ENCODE results near the gene INKA1.

INKA1 gene

DNA sequence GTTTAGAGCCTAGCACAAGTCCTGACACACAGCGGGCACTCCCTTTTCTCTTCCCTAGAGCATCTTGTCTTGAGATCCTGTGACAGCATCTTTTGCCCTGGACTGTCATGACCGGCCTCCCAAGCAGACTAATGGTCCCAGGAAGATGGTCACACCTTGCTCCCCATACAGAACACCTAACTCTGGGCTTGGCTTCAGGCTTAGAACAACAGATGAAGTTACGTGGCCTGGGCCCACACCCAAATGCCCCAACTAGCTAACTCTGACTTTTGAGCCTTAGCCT, 15.9 kb upstream of the INKA1 start:
- DNase-seq = no peak

DNA sequence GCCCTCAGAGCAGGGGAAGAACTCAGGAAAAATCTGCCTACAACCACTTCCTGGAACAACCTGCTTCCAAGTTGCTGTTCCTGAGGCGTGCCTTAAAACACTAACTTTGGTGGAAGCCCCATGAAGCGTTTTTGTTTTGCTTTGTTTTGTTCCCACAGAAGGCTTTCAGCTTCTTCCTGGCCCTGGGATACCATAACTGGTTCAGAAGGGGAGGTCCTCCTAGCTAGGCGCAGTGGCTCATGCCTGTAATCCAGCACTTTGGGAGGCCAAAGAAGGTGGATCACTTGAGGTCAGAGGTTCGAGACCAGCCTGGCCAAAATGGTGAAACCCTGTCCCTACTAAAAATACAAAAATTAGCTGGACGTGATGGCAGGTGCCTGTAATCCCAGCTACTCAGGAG, 15.5 kb upstream of the INKA1 start:
- DNase-seq = no peak

DNA sequence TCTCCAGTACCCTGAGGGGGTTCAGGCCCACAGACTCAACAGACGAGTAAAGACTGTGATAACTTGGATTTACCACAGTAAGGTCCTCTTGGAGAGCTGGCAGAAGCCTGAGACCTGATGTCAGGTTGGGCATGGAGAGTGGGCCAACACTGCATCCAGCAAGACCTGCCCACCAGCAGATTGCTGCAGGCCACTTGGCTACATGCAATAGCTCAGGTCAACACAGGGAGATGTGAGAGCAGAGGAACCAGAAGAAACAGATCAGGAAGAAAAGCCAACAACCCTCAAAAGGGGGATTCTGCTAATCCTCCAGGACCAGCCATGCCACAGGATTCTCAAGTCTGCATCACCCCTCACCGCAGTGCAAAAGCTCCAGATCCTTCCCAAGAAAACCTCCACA, 15.0 kb upstream of the INKA1 start:
- no peak for DNase-seq

DNA sequence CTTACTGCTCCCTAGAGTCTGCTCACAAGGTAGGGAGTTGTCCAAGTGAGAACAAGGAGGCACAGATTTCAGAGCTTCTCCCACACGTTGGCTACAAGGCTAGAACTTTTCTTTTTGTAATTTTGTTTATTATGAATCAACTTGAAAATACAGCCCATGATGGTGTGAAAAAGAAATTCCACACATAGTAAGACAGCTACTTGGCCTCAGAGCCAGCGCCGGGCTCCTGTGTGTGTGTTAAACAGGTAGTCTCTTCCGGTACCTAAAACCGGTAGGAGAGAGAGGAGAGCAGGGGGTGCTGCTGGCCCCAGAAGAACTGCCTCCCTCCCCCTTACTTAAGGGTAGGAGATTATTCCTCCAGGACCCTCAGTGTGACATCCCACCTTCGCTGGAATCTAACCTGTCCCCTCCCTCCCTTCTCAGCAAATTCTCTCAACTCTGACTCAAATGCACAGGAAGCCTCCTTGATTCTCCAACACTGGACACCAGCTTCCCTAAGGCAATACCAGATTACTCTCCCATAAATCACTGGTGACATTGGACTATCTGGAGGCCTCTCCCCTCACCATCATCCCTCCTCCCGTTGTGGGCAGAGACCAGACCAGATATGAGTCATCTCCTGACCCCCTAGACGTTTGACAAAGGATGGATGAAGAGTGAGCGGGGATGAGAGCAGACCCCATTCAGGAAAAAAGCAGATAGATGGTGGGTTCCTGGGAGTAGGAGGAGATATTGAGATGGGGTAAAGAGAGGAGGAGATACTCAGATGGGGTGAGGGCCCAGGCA, 12.2 kb upstream of the INKA1 start:
- no peak for DNase-seq

DNA sequence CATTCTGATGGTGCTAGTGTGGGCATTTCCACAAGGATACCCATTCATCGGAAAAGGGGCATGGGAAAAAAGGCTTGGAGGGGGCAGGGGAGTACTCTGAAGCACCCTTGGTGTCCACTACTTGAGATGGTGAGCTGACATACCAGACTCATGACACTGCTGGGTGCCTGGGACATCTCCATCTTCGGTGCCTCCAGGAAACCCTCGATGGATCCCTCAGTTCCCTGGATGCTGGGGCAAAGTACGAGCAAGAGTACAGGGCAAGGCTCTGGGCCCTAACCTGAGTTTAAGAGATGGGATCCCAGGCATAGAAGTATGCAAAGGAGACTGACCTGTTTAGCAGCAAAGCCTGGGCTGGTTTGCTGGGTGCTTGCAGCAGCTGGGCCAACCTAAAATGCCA, 11.5 kb upstream of the INKA1 start:
- no peak for DNase-seq

DNA sequence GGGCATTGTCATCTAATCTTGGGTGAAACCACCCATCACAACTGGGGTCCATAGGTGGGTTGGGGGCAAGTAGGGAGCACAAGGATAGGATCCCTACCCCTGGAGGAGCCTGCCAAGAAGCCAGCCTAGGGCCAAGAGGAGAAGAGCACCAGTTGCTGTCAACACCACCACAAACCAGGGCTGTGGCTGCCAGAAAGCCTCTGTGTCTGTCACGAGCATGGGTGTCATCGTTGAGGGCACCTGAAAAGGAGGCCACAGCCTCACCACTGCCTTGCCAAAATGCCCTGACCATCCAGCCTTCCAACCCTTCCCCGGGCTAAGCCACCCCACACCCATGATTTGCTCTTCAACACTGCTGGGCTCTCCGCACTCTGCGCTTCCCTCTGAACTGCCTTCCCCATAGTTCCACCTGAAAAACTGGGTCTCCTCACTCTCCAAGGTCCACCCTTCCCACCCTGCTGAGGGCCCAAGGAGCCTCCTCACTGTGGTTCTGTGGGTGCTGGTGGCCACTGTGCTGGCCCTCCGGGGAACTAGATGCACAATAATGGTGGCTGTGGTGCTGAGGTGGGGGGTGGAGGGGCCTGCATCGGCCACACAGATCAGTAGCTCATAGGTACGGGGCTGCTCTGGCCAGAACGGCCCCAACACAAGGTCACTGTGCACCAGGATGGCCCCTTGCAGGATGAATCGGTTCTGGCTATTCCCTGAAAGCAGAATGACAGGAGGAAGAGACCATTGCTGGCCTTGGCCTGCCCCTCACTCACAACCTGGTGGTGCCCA, 10.5 kb upstream of the INKA1 start:
- no peak for DNase-seq

DNA sequence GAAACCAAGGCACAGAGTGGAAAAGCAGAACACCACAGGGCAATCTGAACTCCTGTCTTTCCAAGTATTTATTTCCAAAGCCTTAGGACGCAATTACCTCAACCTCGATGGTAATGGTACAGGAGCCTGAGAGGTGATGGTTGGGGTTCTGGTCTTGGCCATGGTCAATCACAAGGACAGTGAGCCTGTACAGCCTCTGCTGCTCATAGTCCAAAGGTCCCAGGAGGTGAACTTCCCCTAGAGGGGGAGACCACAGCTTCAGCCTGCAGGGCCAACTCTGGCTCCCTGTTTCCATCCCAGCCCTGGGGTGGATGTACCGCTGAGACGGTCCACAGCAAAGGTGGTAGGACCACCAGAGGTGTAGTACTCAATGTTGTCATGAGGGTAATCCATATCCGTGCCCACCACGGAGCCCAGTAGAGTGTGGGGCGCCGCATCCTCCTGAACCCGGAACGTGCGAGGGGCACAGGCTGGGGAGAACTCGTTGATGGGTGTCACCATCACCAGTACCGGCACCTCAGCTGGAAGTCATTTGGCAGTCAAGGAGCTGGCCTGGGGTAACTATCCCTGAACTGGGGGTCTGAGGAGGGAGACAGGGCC, 9.5 kb upstream of the INKA1 start:
- no peak for DNase-seq

DNA sequence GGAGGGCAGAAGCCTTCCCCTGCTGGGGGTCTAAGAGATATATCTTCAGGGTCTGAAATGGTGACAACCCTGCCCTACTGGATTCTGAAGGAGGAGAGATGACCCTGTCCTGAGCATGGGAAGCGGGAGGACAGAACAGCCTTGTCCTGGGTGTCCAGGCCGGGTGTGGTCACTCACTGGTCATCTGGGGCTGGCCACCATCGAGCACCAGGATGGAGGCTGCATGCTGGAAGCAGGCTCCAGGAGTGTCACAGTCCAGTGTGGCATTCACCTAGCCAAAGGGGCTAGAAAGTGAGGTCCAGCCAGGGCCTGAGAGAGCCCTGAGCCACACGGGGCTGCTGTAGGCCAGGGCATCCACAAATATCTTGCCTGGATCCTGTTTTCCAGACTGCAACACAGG, 8.6 kb upstream of the INKA1 start:
- no peak for DNase-seq

DNA sequence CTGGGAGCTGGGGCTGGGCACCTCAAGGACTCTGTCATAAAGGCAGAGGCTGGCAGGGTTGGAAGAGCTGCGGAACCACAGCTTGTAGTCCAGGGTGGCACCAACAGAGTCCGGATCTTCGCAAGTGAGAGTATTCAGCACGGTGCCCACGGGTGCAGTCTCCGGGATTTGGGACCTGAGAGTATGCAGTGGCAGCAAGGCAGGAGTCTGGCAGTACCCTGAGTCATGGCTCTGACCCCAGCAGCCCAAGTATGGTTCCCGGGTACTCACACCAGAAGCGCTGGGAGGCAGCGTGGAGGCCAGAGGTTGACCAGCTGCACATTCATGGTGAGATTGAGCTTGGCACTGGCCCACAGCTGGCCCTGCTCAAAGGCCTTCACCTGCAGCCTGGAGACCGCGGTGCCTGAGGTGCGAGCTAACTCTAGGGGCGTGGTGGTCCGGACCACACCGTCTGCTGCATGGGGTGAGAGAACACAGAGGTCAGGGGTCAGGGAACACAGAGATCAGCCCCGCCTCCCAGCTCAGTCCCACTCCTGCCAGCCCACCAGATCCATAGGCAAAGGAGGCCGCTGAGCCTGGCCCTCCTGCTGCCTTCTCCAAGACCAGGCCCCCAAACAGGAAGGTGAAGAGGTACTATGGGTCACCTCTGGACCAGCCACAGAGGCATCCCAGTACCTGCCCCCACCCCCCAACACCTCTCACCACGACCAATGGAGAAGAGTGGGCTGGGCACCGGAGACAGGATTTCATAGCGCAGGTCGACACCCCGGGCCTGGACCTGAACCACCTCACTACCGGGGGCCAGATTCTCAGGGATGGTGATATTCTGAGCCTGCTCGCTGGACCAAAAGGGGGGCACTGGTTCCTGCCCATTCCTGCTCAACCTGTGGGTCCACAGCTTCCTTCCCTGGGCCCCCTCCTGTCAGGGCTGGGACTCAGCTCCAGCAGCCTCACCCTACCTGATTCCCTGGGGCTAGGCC, 7.8 kb upstream of the INKA1 start:
- no peak for DNase-seq

DNA sequence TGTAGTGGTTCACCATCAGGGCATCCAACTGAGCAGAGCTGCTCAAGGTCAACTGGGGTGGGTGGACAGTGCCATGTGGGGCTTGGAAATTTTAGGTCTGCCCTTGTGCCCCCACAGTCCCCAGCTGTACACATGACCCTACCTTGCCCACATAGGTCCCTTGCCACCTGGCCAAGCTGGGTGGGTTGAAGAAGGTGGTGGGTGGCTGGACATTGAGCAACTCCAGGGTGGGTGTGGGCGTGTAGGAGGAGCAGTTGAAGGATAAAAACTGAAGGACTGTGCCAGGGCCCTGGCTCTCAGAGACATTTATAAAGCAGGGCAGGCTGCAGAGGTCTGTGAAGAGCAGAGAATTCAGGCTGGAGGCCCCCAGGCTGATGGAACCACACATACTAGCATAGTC, 4.0 kb upstream of the INKA1 start:
- DNase-seq = no peak

DNA sequence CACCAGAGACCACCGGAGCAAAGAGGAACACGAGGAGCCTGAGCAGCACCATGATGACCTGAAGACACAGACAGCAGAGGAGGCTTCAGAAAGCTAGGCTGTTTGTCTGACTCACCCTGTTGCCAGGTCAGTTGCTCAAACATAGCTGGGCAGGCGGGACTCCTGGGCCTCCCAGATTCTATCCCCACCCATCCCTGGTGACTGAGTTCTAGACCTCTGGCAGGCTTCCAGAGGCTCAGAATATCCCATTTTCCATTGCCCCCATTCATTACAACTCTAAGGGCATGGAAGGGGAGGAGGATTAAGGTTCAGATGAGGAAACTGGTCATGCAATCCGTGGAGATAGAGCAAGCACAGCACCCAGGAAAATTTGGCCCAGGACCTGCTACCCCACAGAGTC, 3.3 kb upstream of the INKA1 start, which contains the start of gene CDHR4:
CDHR4 (minus strand) TSS at position 113 of the 400 bp plus-strand sequence; CDS start at position 52, 61 bp downstream.
- no peak for DNase-seq

DNA sequence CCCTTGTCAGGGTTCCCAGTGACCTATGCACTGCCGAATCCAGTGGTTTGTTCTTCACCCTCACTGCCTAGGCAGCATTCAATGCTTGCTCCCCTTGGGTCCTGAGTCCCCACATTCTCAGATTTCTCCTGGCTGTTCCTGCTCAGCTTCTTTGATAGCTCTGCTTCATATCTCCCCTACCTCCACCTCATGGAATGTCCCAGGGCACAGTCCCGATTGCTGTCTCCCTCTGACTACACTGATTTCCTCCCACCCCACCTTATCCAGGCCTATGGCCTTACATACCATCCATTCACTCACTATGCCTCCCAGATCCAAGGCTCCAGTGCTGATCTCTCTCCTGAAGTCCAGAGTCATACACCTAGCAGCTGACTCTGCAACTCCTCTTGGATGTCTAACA, 1.9 kb upstream of the INKA1 start:
- DNase-seq = no peak

DNA sequence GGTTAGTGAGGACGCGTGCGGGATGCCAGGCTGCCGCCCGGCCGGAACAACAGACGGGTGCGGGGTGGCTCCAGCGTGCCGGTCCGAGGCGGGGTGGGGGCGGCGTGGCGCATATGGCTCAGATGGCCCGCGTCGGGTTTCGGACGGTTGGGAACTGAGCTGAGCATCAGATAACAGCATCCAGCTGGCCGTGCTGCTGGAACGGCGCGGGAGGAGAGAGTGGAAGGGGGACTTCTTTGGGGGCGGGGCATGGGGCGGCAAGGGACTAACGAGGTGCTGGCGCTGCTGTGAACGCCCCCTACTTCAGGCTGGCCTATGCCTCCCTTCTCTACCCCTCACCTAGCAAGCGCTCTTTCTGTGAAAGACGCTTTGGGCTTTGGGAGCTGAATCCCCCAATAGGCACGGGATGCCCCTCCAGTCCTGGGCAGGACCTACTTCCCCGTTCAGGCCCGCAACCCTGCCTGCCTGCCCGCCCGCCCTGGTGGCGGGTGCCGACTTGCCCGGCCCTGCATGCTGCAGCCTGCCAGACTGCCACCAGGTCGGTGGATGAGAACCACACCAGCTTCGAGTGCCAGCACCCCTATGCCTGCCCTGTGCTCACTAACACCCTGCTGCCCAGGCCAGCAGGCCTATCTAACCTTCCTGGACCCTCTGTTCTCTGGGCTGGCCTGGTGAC, 542 bp downstream of the INKA1 start:
- DNase-seq = peak; percentile 47

DNA sequence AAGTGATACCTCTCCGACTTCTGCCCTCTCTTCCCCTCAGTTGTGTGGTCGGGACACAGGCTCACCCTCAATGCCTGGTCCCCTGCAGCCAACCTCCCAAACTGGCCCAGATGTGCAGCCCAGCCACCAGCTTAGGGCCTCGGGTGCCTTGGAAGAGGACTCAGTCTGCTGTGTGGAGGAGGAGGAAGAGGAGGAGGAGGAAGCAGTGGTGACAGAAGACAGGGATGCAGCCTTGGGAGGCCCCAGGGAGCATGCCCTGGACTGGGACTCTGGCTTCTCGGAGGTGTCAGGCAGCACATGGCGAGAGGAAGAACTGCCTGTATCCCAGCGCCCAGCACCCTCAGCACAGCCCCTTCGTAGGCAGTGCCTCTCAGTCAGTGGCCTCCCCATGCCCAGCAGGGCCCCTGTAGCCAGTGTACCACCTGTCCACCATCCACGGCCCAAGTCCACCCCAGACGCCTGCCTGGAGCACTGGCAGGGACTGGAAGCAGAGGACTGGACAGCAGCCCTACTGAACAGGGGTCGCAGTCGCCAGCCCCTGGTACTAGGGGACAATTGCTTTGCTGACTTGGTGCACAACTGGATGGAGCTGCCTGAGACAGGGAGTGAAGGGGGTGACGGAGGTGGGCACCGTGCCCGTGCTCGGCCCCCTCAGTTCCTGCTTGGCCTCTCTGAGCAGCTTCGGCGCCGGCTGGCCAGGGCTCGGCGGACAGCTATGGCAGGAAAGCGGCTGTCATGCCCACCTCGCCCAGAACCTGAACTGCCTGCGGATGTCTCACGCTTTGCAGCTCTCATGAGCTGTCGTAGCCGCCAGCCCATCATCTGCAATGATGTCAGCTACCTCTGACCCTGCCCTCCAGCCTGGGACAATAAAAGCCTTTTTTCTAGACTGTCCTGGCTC, 1.3 kb downstream of the INKA1 start:
- no peak for DNase-seq

DNA sequence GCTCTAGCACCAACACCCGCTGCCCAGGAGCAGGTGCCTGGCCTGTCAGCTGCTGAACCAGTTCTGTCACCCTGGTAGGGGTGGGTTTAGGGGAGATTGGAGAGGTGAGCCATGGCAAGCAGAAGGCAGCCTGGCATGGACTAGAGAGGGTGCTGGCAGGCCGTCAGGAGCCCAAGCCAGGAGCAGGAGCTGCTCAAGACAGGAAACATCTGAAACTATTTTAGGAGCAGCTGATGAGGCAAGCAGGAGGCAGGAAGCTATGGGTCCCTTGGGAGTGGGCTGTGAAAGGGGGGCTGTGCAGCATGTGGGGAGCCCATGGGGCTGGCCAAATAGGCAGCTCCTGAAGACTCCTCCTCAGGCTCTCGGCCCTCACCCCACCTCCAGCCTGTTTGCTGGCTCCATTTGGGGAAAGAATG, 2.3 kb downstream of the INKA1 start:
- DNase-seq = peak; percentile 68

DNA sequence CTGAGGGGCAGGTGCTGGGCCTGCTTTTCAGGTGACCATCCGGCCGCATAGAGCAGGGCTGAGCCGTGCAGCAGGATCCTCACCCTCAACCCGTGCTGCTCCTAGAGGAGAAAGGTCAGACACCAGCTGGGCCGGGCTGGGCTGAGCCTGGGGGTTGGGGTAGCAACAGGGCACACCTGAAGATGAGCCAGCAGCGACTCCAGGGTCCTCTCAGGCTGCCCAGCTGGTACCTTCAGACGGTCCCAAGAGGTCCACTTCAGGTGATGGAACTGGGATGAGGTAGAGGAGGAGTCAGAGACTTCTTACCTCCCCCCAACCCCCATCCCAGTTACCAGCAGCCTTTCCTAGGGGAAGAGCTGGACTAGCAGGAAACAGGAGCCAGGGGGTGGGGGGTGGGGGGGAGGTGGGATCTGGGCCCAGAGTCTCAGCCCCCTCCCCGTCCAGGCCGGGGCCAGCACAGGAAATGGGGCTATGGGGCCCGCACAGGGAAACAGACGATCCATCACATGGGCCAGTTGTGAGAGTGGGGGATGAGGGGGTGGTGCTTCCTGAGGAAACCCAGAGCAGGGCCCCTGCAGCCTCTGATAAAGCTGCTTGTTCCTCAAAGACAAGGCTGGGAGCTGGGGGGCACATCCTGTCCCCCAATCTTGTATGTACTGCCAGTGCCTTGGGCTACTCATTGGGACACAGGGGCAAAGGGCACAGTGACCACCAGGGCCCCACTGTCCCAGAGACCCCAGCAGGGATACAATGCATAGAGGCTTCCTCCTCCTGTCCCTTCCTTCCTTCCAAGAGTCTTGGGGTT, 3.0 kb downstream of the INKA1 start:
- peak; percentile 42 for DNase-seq

DNA sequence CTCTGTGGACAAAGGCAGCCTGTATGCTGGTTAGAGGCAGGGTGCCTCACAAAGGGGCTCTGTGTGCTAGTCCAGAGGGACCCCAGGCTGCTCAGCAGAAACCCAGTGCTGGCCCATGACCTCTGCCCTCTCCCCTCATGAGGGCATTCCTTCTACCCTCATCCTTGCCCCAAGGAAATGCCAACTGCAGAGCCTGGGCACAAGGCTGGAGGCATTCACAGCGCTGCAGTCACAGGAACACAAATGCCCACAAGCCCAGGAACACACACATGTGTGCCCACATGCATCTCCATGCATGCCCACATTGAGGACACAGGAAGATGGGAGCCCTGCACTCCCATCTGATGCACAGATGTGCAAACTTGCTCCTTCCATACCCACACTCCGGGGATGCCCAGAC, 3.8 kb downstream of the INKA1 start:
- no peak for DNase-seq

DNA sequence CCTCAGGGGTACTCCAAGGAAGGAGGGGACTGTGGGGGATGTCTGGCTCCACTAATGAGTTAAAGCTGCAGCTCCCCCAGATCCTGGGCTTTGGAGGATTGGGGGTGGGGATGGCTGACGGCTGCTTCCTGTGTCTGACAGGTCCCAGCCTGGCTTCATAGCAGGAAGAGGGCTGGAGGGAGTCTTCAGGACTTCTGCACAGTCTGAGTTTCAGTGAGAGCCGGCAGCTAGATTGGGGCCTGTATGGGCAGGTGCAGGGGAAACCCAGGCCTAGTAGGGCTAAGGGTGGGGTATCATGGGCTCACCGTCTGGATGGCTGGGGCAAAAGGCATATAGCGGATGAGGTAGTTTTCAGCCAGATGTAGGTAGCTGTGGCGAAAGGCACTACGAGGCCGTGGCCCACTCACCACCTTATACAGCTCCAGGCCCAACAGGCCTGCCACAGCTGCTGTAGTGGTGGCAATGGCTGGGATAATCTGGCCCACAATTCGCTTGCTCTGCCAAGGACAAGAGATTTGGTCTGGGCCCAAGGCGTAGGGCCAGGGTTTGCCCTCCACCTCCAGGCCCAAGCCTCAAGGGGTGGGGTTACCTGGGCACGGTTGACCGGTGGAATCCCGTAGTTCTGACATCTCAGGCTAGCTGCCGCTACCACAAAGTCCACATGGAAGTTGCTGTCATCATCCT, 4.5 kb downstream of the INKA1 start:
- peak; percentile 31 for DNase-seq

DNA sequence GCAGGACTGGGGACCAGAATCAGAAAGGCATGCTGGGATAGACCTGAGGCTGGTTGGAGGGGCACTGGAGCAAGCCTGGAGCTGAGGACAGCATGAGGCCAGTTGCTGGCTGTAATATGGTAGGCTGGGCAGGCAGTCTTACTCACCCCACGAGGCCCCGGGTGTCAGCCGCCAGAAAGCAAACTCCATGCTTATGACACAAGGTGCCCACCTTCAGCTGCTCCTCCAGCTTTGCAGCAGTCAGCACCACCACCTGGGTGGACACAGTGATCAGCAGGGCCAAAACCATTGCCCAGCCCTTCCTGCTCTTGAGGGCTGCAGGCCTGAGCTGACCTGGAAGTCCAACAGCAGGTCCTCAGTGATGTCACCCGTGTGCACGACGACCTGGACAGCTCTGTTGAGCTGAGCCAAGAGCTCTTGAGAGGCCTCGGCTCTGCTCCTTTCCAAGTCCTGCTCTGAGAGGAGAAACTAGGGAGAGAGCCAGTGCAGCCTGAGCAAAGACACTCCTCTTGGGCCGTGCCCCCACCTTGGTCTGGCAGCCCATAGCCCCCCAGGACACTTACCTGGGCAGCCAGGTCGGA, 9.9 kb downstream of the INKA1 start:
- no peak for DNase-seq
